Caco-2 (cell line): Measurements from ENCODE around the gene DIO3. TPM values are rescaled to one million over a fixed set of nuclear protein-coding genes. Genes with fewer than 3 reads are reported as not detected.

ENCODE experiments used
- BruUV-seq: library from RNA; stranded (reverse); fragments of 400-500 nt; replicated peaks from 2 replicates; lab custom pipeline; 2021; lab: Mats Ljungman, UMichigan
- CTCF ChIA-PET: fragments of 300-600 bp; sonication (Branson Sonifier 250); formaldehyde crosslinking; loops from one replicate; lab custom pipeline; 2022; ENCODE audit warnings: antibody characterized with exemption; lab: Charles Lee
- POLR2A ChIA-PET: fragments of 300-600 bp; sonication (Branson Sonifier 250); formaldehyde crosslinking; loops from one replicate; lab custom pipeline; 2022; ENCODE audit warnings: antibody characterized with exemption; lab: Charles Lee
- DNase-seq, 2 experiments: peaks; one replicate each; pipeline versions ENCODE4 v3.0.0 to v3.0.0-alpha.2; 2020 to 2022
- H3K27me3 ChIP-seq: replicated peaks from 2 replicates; pipeline ENCODE4 v1.6.0; 2011; ENCODE audit warnings: low read length; ENCODE audit not compliant: control insufficient read depth, insufficient read depth
- H3K36me3 ChIP-seq: 2 replicates; pipeline ENCODE4 v1.5.1; 2011; ENCODE audit warnings: low read length; ENCODE audit not compliant: control insufficient read depth, insufficient read depth
- H3K4me1 ChIP-seq: fragments of 250-450 bp; sonication (Bioruptor Pico); 2 replicates; pipeline ENCODE4 v1.5.1; 2020; ENCODE audit warnings: mild to moderate bottlenecking
- H3K4me3 ChIP-seq: 2 replicates; pipeline ENCODE4 v1.5.1; 2011; ENCODE audit warnings: low read depth, mild to moderate bottlenecking, control low read depth, low read length
- H3K9me3 ChIP-seq: fragments of 250-450 bp; sonication (Bioruptor Pico); 2 replicates; pipeline ENCODE4 v1.5.1; 2020; ENCODE audit warnings: mild to moderate bottlenecking, moderate library complexity
- H3K27ac Mint-ChIP-seq: one replicate; pipeline ENCODE4 v1.8.0; 2022; ENCODE audit warnings: mixed read lengths; ENCODE audit not compliant: unreplicated experiment
- H3K27me3 Mint-ChIP-seq: one replicate; pipeline ENCODE4 v1.8.0; 2022; ENCODE audit warnings: mixed read lengths; ENCODE audit not compliant: insufficient read depth, unreplicated experiment
- H3K36me3 Mint-ChIP-seq: one replicate; pipeline ENCODE4 v1.8.0; 2022; ENCODE audit warnings: mild to moderate bottlenecking, mixed read lengths; ENCODE audit not compliant: insufficient read depth, unreplicated experiment
- H3K4me1 Mint-ChIP-seq: one replicate; pipeline ENCODE4 v1.8.0; 2022; ENCODE audit warnings: low read depth, mixed read lengths; ENCODE audit not compliant: unreplicated experiment
- H3K4me3 Mint-ChIP-seq: one replicate; pipeline ENCODE4 v1.8.0; 2022; ENCODE audit warnings: mild to moderate bottlenecking, moderate library complexity, mixed read lengths; ENCODE audit not compliant: unreplicated experiment
- H3K9me3 Mint-ChIP-seq: one replicate; pipeline ENCODE4 v1.8.0; 2022; ENCODE audit warnings: mixed read lengths; ENCODE audit not compliant: unreplicated experiment
- intact Hi-C: fragments of 100-400 bp; cut with micrococcal nuclease; formaldehyde crosslinking; loops from one replicate; pipeline ENCODE4 v1.10.0; 2022; ENCODE audit not compliant: unreplicated experiment
- total RNA-seq: library from RNA; stranded (reverse); gene quantifications from 2 replicates; pipeline ENCODE4 v1.2.3, GENCODE V29; 2022
- TF ChIP-seq, protein P1 (sequence below), 2 experiments: fragments of 200-600 bp in 1 of 2; IDR thresholded peaks; 1 replicate in 1 of 2; 2 replicates in 1 of 2; pipeline versions ENCODE4 v1.5.1 to v1.8.0; 2011 to 2022; ENCODE audit warnings: antibody characterized with exemption in 1 of 2, control low read depth in 1 of 2, inconsistent platforms in 1 of 2, low read depth in 1 of 2, low read length in 1 of 2, mild to moderate bottlenecking in 1 of 2, moderate library complexity in 1 of 2; ENCODE audit not compliant: insufficient read depth in 1 of 2, severe bottlenecking in 1 of 2, unreplicated experiment in 1 of 2

The DIO3 gene
- total RNA-seq, 1 experiment from 2014 or later: 0.41 TPM

DNA sequence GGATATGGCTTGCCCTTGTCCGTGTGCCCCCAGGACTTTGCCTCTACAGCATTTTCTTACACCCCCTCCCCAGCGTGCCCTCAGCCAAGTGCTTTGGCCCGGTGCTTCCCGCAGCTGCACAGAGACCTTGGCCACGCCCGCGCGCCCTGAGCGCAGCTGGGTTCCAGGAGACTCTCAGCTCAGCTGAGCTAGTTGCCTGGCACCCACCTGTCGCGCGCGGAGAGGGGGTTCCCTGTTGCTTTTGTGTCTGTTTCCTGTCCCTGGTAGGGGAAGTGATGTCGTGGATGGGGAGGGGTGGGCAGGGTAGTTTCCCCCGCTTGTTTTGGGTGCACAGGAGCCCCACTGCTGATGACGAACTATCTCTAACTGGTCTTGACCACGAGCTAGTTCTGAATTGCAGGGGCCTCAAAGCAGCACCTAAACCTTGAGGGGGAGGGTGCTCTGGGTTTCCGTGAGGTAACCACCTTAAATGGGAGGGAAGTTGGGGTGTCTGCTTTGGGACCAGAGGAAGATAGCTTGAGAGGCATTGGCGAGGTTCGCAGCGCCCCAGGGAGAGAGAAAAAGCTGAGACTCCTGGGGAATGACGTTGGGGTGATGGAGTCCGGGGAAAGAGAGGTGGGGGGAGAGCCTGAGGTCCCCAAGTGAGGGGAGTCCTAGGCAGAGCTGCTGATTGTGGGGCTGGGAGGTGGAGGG lies 1.5 kb downstream of the DIO3 start:
- no peak overlapping the region for H3K4me3 ChIP-seq
- Mint-ChIP-seq H3K9me3 (no peaks in the 10 kb centered on the region), H3K4me3 (no peak overlapping the region), H3K27me3 (peaks cover 26% of the 10 kb centered on the region), H3K4me1 (no peaks in the 10 kb centered on the region), H3K36me3 (no peaks in the 10 kb centered on the region), H3K27ac (no peak overlapping the region)
- no peaks in the 10 kb centered on the region; the same call in 1 of the 2 replicates for H3K36me3 ChIP-seq
- no TSS peak for BruUV-seq
- no peak for DNase-seq
- peaks cover 5% of the 10 kb centered on the region; the same call in 1 of the 2 replicates for H3K9me3 ChIP-seq
- CTCF ChIA-PET: interaction anchor here (0.7 kb wide), 1 partner anchor 55 kb away, joined by 7 read pairs; no protein-coding TSS in a partner anchor
- TF ChIP-seq, protein P1, sequence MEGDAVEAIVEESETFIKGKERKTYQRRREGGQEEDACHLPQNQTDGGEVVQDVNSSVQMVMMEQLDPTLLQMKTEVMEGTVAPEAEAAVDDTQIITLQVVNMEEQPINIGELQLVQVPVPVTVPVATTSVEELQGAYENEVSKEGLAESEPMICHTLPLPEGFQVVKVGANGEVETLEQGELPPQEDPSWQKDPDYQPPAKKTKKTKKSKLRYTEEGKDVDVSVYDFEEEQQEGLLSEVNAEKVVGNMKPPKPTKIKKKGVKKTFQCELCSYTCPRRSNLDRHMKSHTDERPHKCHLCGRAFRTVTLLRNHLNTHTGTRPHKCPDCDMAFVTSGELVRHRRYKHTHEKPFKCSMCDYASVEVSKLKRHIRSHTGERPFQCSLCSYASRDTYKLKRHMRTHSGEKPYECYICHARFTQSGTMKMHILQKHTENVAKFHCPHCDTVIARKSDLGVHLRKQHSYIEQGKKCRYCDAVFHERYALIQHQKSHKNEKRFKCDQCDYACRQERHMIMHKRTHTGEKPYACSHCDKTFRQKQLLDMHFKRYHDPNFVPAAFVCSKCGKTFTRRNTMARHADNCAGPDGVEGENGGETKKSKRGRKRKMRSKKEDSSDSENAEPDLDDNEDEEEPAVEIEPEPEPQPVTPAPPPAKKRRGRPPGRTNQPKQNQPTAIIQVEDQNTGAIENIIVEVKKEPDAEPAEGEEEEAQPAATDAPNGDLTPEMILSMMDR (IDR thresholded peaks at IDR 0.05; ENCODE audit: insufficient read depth in 1 of 2, low read depth in 1 of 2, low read length in 1 of 2, severe bottlenecking in 1 of 2, unreplicated experiment in 1 of 2): no peak
- POLR2A ChIA-PET: no interaction called here
- intact Hi-C loops: no loop called here
- H3K27me3 ChIP-seq: peaks cover 3% of the 10 kb centered on the region; the same call in 1 of the 2 replicates
- 0 out of 2 replicates have a peak, but pooled peaks cover 5% of the 10 kb centered on the region for H3K4me1 ChIP-seq

- H3K36me3 Mint-ChIP-seq: no peaks in the 10 kb centered on the region
- intact Hi-C loops: no loop called here
- H3K27me3 Mint-ChIP-seq: peaks cover 24% of the 10 kb centered on the region
- TF ChIP-seq, protein P1 (IDR thresholded peaks at IDR 0.05; ENCODE audit: insufficient read depth in 1 of 2, low read depth in 1 of 2, low read length in 1 of 2, severe bottlenecking in 1 of 2, unreplicated experiment in 1 of 2): no peak
- Histone ChIP-seq H3K4me3 (no peak overlapping the region), H3K27me3 (peaks cover 3% of the 10 kb centered on the region; the same call in 1 of the 2 replicates), H3K36me3 (no peaks in the 10 kb centered on the region; the same call in 1 of the 2 replicates), H3K4me1 (0 out of 2 replicates have a peak, but pooled peaks cover 5% of the 10 kb centered on the region), H3K9me3 (peaks cover 5% of the 10 kb centered on the region; the same call in 1 of the 2 replicates)
- CTCF ChIA-PET: no interaction called here
- BruUV-seq: no TSS peak
- POLR2A ChIA-PET: no interaction called here
- H3K4me1 Mint-ChIP-seq: no peaks in the 10 kb centered on the region
- no peak overlapping the region for H3K27ac Mint-ChIP-seq
- DNase-seq: no peak
- H3K9me3 Mint-ChIP-seq: no peaks in the 10 kb centered on the region
- no peak overlapping the region for H3K4me3 Mint-ChIP-seq
These were observed 2.0 kb downstream of the DIO3 start for GRCh38 chr14:101563352-101563653.

- H3K27me3 ChIP-seq: peaks cover 3% of the 10 kb centered on the region; the same call in 1 of the 2 replicates
- no peaks in the 10 kb centered on the region; the same call in 1 of the 2 replicates for H3K36me3 ChIP-seq
- BruUV-seq: no TSS peak
- Mint-ChIP-seq H3K4me3 (no peak overlapping the region), H3K9me3 (no peaks in the 10 kb centered on the region), H3K4me1 (no peaks in the 10 kb centered on the region), H3K27me3 (peaks cover 24% of the 10 kb centered on the region), H3K36me3 (no peaks in the 10 kb centered on the region), H3K27ac (no peak overlapping the region)
- ChIA-PET POLR2A (no interaction called here), CTCF (no interaction called here)
- TF ChIP-seq, protein P1 (IDR thresholded peaks at IDR 0.05; ENCODE audit: insufficient read depth in 1 of 2, low read depth in 1 of 2, low read length in 1 of 2, severe bottlenecking in 1 of 2, unreplicated experiment in 1 of 2): no peak
- DNase-seq: no peak
- no peak overlapping the region for H3K4me3 ChIP-seq
- intact Hi-C loops: no loop called here
- peaks cover 5% of the 10 kb centered on the region; the same call in 1 of the 2 replicates for H3K9me3 ChIP-seq
- 0 out of 2 replicates have a peak, but pooled peaks cover 5% of the 10 kb centered on the region for H3K4me1 ChIP-seq
These were observed 2.6 kb downstream of the DIO3 start for GRCh38 chr14:101563654-101564443.
